T-cell (primary cell): Measurements from ENCODE around the gene DIRAS2. TPM values are rescaled to one million over a fixed set of nuclear protein-coding genes. Genes with fewer than 3 reads are reported as not detected.

Experiments used
- ATAC-seq, 4 experiments: fragments of 200-7000 bp in 3 of 4; fragments of 150-1000 bp in 1 of 4; cut with Tn5 transposase; replicated peaks in 1 of 4; 1 replicate in 3 of 4; 2 replicates in 1 of 4; pipeline ENCODE4 v1.10.0; 2021; ENCODE audit warnings: moderate library complexity in 3 of 4, mild to moderate bottlenecking in 2 of 4, moderate number of reproducible peaks in 1 of 4
- CTCF ChIA-PET, 2 donors: fragments of 300-600 bp; sonication (Branson Sonifier 250); formaldehyde crosslinking; loops; one replicate each; lab custom pipeline; 2022; ENCODE audit warnings: antibody characterized with exemption in 2 of 2; lab: Charles Lee
- POLR2A ChIA-PET, 2 donors: fragments of 300-600 bp; sonication (Branson Sonifier 250); formaldehyde crosslinking; loops; one replicate each; lab custom pipeline; 2022; ENCODE audit warnings: antibody characterized with exemption in 2 of 2; lab: Charles Lee
- DNase-seq, 35 experiments: peaks; one replicate each; pipeline versions ENCODE4 v3.0.0 to v3.0.0-alpha.2; 2013 to 2023
- H3K27ac ChIP-seq: one replicate; pipeline ENCODE4 v1.5.1; 2013; ENCODE audit warnings: low read length
- H3K27me3 ChIP-seq, 2 experiments: replicated peaks in 1 of 2; 1 replicate in 1 of 2; 2 replicates in 1 of 2; pipeline versions ENCODE4 v1.6.1 to v1.7.0; 2013; ENCODE audit warnings: low read length in 1 of 2, mixed read lengths in 1 of 2; ENCODE audit not compliant: control insufficient read depth in 2 of 2, insufficient read depth in 2 of 2; ENCODE audit errors: extremely low read depth in 1 of 2
- H3K36me3 ChIP-seq, 2 donors: 1 replicate in 1 of 2; 2 replicates in 1 of 2; pipeline versions ENCODE4 v1.6.1 to v1.7.0; 2013; ENCODE audit warnings: low read length in 1 of 2; ENCODE audit not compliant: control insufficient read depth in 2 of 2, insufficient read depth in 1 of 2; ENCODE audit errors: extremely low read depth in 1 of 2
- H3K4me1 ChIP-seq, 2 experiments: 1 replicate in 1 of 2; 2 replicates in 1 of 2; pipeline versions ENCODE4 v1.6.1 to v1.7.0; 2013; ENCODE audit warnings: low read length in 2 of 2, mixed read lengths in 1 of 2; ENCODE audit not compliant: insufficient read depth in 2 of 2, control insufficient read depth in 1 of 2; ENCODE audit errors: extremely low read depth in 1 of 2
- H3K4me3 ChIP-seq, 2 donors: 1 replicate in 1 of 2; 2 replicates in 1 of 2; pipeline versions ENCODE4 v1.5.1 to v1.7.0; 2013; ENCODE audit warnings: mild to moderate bottlenecking in 2 of 2, low read length in 1 of 2, moderate library complexity in 1 of 2; ENCODE audit not compliant: control insufficient read depth in 1 of 2; ENCODE audit errors: extremely low read depth in 1 of 2
- H3K9me3 ChIP-seq: 2 replicates; pipeline ENCODE4 v1.7.0; 2013
- H3K27ac Mint-ChIP-seq, 2 donors: one replicate each; pipeline ENCODE4 v1.8.0; 2020 to 2021; ENCODE audit warnings: mild to moderate bottlenecking in 2 of 2, mixed read lengths in 2 of 2
- H3K27me3 Mint-ChIP-seq, 2 donors: one replicate each; pipeline ENCODE4 v1.8.0; 2021 to 2022; ENCODE audit warnings: mixed read lengths in 2 of 2
- H3K36me3 Mint-ChIP-seq: one replicate; pipeline ENCODE4 v1.8.0; 2021; ENCODE audit warnings: mixed read lengths
- H3K4me1 Mint-ChIP-seq, 3 donors: one replicate each; pipeline ENCODE4 v1.8.0; 2020 to 2022; ENCODE audit warnings: mixed read lengths in 3 of 3, mild to moderate bottlenecking in 1 of 3
- H3K4me3 Mint-ChIP-seq, 3 donors: one replicate each; pipeline ENCODE4 v1.8.0; 2020 to 2022; ENCODE audit warnings: mild to moderate bottlenecking in 3 of 3, mixed read lengths in 3 of 3, moderate library complexity in 3 of 3
- H3K9me3 Mint-ChIP-seq, 3 donors: one replicate each; pipeline ENCODE4 v1.8.0; 2020 to 2022; ENCODE audit warnings: mixed read lengths in 3 of 3
- WGBS: methylation state at CpG from one replicate; pipeline ENCODE4 v1.1.5; 2013; ENCODE audit warnings: missing lambda C conversion rate; ENCODE audit not compliant: insufficient coverage; 5-methylcytosine and 5-hydroxymethylcytosine counted together
- total RNA-seq, 35 experiments: library from RNA in 6 of 35; stranded (reverse) in 6 of 35; fragments of 120-200 nt in 1 of 35; gene quantifications; one replicate each; pipeline versions ENCODE4 v1.2.1 to v1.2.4 and lab custom pipeline; 2013 to 2026

The DIRAS2 gene
- total RNA-seq, 5 donors from 2014 or later (not counting 1 experiment from before 2014, with no cell fraction given), result not detected

- Histone ChIP-seq H3K4me1 (peaks cover 0 to 2% of the 10 kb centered on the region in 2 experiments), H3K9me3 (no peaks in the 10 kb centered on the region), H3K36me3 (no peaks in the 10 kb centered on the region), H3K4me3 (no peak overlapping the region), H3K27me3 (peaks cover 5 to 19% of the 10 kb centered on the region in 2 experiments), H3K27ac (no peak overlapping the region)
- ChIA-PET POLR2A (no interaction called here), CTCF (no interaction called here)
- Mint-ChIP-seq H3K4me3 (peak overlapping the region in 1 of 3 donors; percentile 73), H3K36me3 (no peaks in the 10 kb centered on the region), H3K27me3 (peaks cover 56 to 60% of the 10 kb centered on the region in 2 donors), H3K4me1 (peaks cover 0 to 11% (median 10%) of the 10 kb centered on the region in 3 donors), H3K27ac (no peak overlapping the region), H3K9me3 (no peaks in the 10 kb centered on the region)
- 23% methylated on average over 6 of the region's 10 CpGs for WGBS
- no peak for ATAC-seq
- DNase-seq, result no peak
Observed at GRCh38 chr9:90641884-90642487, 638 bp downstream of the DIRAS2 start.

DNA sequence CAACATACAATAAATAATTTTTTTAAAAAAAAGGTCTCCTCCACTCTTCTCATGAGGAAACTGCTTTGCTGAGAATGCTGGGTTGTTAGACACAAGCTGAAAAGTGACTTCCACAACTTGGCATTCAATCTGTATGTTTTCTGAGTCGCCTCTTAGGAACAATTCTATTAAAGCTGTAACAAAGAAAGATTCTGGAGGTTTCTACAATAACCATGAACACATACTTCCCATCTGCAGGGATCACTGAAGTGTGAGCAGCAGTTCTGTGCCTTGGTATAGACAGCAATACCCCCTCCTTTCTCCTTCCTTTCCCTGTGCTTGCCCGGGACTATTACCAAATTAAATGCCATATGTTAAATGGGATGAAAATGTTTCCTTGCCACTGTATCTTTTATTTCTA is 1.5 kb downstream of the DIRAS2 start:
- H3K4me3 Mint-ChIP-seq, result no peak overlapping the region
- no peaks in the 10 kb centered on the region for H3K9me3 Mint-ChIP-seq
- ChIA-PET POLR2A (no interaction called here), CTCF (no interaction called here)
- peaks cover 0 to 11% (median 10%) of the 10 kb centered on the region in 3 donors for H3K4me1 Mint-ChIP-seq
- H3K27ac ChIP-seq, result no peak overlapping the region
- no peaks in the 10 kb centered on the region for H3K36me3 ChIP-seq
- no peaks in the 10 kb centered on the region for H3K36me3 Mint-ChIP-seq
- no peak overlapping the region for H3K27ac Mint-ChIP-seq
- ATAC-seq, result no peak
- peaks cover 5 to 19% of the 10 kb centered on the region in 2 experiments for H3K27me3 ChIP-seq
- H3K9me3 ChIP-seq, result no peaks in the 10 kb centered on the region
- peaks cover 0 to 2% of the 10 kb centered on the region in 2 experiments for H3K4me1 ChIP-seq
- peaks cover 52 to 55% of the 10 kb centered on the region in 2 donors for H3K27me3 Mint-ChIP-seq
- no peak for DNase-seq
- H3K4me3 ChIP-seq, result no peak overlapping the region
- no CpG with 5 or more reads among the region's 2 CpGs for WGBS

DNA sequence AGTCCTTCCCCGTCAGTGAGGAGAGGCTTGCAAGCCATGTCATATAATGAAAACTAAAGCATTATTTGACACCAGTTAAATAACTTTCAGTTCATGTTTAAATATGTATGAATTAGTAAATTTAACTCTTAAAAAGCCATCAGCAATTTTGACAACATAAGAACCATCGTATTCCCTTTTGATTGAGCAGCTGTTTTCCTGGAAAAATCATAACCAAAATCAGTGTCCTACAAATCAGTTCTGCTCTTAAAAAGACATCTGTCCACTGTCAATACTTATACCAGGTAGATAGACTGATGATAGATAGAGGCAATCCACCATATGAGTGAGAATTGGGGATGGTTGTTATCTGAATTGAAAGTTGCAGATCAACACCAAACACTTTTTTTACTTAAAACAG is 2.3 kb downstream of the DIRAS2 start:
- Histone ChIP-seq H3K36me3 (no peaks in the 10 kb centered on the region), H3K4me1 (peaks cover 0 to 2% of the 10 kb centered on the region in 2 experiments), H3K9me3 (no peaks in the 10 kb centered on the region), H3K4me3 (no peak overlapping the region), H3K27me3 (peaks cover 5 to 13% of the 10 kb centered on the region in 2 experiments), H3K27ac (no peak overlapping the region)
- Mint-ChIP-seq H3K4me1 (peaks cover 0 to 11% (median 10%) of the 10 kb centered on the region in 3 donors), H3K36me3 (no peaks in the 10 kb centered on the region), H3K9me3 (no peaks in the 10 kb centered on the region), H3K27ac (no peak overlapping the region), H3K4me3 (no peak overlapping the region), H3K27me3 (peaks cover 46 to 48% of the 10 kb centered on the region in 2 donors)
- ChIA-PET CTCF (no interaction called here), POLR2A (no interaction called here)
- ATAC-seq (no peak), DNase-seq (no peak)
- no CpG with 5 or more reads among the region's 2 CpGs for WGBS

DNA sequence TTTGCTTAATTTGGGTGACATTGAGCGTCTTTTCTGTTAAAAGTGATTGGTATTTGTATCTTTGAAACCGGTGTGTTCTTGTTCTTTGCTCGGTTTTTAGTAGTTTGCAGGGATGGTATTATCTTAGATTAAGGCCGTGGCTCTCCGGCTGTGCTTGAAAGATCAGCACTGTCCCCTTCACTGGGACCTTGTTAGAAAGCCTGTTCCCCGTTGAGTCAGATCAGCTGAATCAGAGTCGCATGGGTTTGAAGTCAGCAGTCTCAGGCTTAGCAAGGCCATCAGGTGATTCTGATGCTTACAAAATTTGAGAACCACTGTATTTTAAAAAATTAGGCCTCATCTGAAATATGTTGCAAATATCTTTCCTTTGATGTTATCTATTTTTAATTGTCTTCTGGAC is 5.0 kb downstream of the DIRAS2 start:
- Histone ChIP-seq H3K4me3 (no peak overlapping the region), H3K27ac (no peak overlapping the region), H3K4me1 (no peaks in the 10 kb centered on the region), H3K27me3 (peaks cover 4 to 8% of the 10 kb centered on the region in 2 experiments), H3K36me3 (no peaks in the 10 kb centered on the region), H3K9me3 (no peaks in the 10 kb centered on the region)
- no peak overlapping the region for H3K4me3 Mint-ChIP-seq
- ChIA-PET POLR2A (no interaction called here), CTCF (no interaction called here)
- peaks cover 0 to 8% (median 8%) of the 10 kb centered on the region in 3 donors for H3K4me1 Mint-ChIP-seq
- H3K27ac Mint-ChIP-seq, result no peak overlapping the region
- no peak for ATAC-seq
- no peak for DNase-seq
- H3K27me3 Mint-ChIP-seq, result peaks cover 24 to 27% of the 10 kb centered on the region in 2 donors
- 96% methylated on average over 7 of the region's 7 CpGs for WGBS
- no peaks in the 10 kb centered on the region for H3K9me3 Mint-ChIP-seq
- no peaks in the 10 kb centered on the region for H3K36me3 Mint-ChIP-seq

- H3K4me3 ChIP-seq, result no peak overlapping the region
- POLR2A ChIA-PET, result no interaction called here
- H3K9me3 ChIP-seq, result no peaks in the 10 kb centered on the region
- Mint-ChIP-seq H3K9me3 (no peaks in the 10 kb centered on the region), H3K27ac (no peak overlapping the region), H3K4me3 (no peak overlapping the region), H3K27me3 (peaks cover 1 to 4% of the 10 kb centered on the region in 2 donors), H3K36me3 (no peaks in the 10 kb centered on the region), H3K4me1 (no peaks in the 10 kb centered on the region)
- no peak overlapping the region for H3K27ac ChIP-seq
- WGBS, result 80% methylated on average over 7 of the region's 8 CpGs
- CTCF ChIA-PET, result no interaction called here
- H3K4me1 ChIP-seq, result no peaks in the 10 kb centered on the region
- no peaks in the 10 kb centered on the region for H3K36me3 ChIP-seq
- DNase-seq (no peak), ATAC-seq (no peak)
- H3K27me3 ChIP-seq, result peaks cover 0 to 3% of the 10 kb centered on the region in 2 experiments
Observed at GRCh38 chr9:90632647-90633207, 9.9 kb downstream of the DIRAS2 start.

DNA sequence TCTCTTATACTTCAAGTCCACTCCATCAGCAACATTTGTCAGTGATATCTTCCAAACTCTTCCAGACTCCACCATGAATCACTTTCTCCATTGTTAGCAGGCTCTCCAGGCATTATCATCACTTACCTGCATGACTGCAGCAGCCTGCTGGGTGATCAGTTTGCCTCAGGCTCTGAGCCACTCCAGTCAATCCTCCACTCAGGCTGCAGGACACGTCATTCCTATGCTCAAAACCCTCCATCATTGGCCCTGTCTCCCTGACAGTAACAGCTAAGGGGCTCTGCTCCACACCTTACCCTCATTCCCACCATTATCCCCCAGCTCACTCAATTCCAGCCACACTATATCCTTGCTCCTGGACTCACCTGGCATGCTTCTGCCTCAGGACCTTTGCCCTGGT is 10.7 kb downstream of the DIRAS2 start:
- Mint-ChIP-seq H3K27me3 (peaks cover 1 to 8% of the 10 kb centered on the region in 2 donors), H3K9me3 (no peaks in the 10 kb centered on the region), H3K36me3 (no peaks in the 10 kb centered on the region), H3K4me3 (no peak overlapping the region), H3K27ac (no peak overlapping the region), H3K4me1 (no peaks in the 10 kb centered on the region)
- H3K4me3 ChIP-seq, result no peak overlapping the region
- no peak for DNase-seq
- POLR2A ChIA-PET, result no interaction called here
- no peak for ATAC-seq
- no peaks in the 10 kb centered on the region for H3K4me1 ChIP-seq
- WGBS, result 30% methylated on average over 1 of the region's 1 CpG
- no peak overlapping the region for H3K27ac ChIP-seq
- CTCF ChIA-PET, result no interaction called here
- peaks cover 0 to 3% of the 10 kb centered on the region in 2 experiments for H3K27me3 ChIP-seq
- no peaks in the 10 kb centered on the region for H3K36me3 ChIP-seq
- no peaks in the 10 kb centered on the region for H3K9me3 ChIP-seq
